ENCODE measurements around the gene RBM33.

The RBM33 gene

DNA sequence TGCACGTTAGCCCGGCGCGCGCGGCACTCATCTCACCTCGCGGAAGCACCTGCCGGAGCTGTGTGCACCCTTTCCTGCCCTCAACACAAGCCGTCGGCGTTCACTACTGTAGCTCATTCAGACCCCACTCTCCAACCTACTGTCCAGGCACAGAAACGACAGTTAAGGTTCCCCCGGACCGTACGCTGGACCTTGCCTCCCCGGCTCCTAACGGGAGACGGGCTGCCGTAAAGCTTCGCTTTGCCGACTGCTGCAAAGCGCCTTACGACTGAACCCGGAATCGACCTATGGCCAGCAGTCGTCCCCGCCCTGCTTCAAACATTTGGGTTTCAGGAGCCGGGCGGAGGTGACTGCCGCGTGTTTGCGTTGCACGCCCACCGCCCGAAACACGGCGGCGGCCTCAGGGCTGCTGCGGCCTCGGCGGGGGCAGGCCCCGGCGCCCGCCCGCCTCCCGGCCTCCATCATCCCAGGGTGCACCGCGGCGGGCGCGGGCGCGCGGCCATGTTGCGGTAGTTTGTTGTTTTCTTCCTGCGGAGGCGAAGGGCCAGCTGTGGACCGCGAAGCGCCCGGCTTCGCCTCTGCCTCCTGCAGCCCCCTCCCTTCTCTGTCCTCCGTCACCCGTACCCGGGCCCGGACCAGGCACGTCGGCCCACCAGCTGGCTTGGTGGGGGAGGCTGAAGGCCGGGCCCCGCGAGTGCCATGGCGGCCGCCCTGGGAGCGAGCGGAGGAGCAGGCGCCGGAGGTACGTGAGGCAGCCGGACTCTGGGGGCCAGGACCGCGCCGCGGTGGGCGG lies at the start of gene RBM33:
TSS of gene RBM33 (plus strand) at position 484 of the 793 bp plus-strand sequence. CDS start at position 700, 216 bp downstream.
- Histone ChIP-seq H3K27ac (ENCODE audit: low read length) (peak within 1 kb of the TSS; percentile 88), H4K20me1 (ENCODE audit: insufficient read depth, low read length) (no peaks in the 10 kb centered on the region), H3K9me3 (replicated peaks; ENCODE audit: insufficient read depth, low read length) (no peaks in the 10 kb centered on the region; the same call in 1 of the 2 replicates), H3F3A (ENCODE audit: insufficient read depth, low read length) (peaks cover 7% of the 10 kb centered on the region), H3K4me1 (ENCODE audit: low read length) (peaks cover 16% of the 10 kb centered on the region), H2AFZ (ENCODE audit: low read length) (peak within 1 kb of the TSS; percentile 94), H3K4me3 (ENCODE audit: low read length) (peak within 1 kb of the TSS; percentile 82), H3K9me2 (replicated peaks; ENCODE audit: insufficient read depth, low read length) (no peaks in the 10 kb centered on the region), H3K79me2 (ENCODE audit: low read length) (peaks cover 58% of the 10 kb centered on the region), H3K27me3 (replicated peaks; ENCODE audit: insufficient read depth, low read length) (no peaks in the 10 kb centered on the region), H3K36me3 (replicated peaks; ENCODE audit: insufficient read depth, low read length) (peaks cover 48% of the 10 kb centered on the region), H3K9ac (ENCODE audit: low read length) (peak within 1 kb of the TSS; percentile 95), H3K4me2 (ENCODE audit: low read depth, low read length) (peak within 1 kb of the TSS; percentile 73)
- DNase-seq: peak; percentile 89
- TF ChIP-seq EZH2phosphoT487 (IDR thresholded peaks at IDR 0.05; ENCODE audit: low read length): no peak
- TF ChIP-seq, protein P1, sequence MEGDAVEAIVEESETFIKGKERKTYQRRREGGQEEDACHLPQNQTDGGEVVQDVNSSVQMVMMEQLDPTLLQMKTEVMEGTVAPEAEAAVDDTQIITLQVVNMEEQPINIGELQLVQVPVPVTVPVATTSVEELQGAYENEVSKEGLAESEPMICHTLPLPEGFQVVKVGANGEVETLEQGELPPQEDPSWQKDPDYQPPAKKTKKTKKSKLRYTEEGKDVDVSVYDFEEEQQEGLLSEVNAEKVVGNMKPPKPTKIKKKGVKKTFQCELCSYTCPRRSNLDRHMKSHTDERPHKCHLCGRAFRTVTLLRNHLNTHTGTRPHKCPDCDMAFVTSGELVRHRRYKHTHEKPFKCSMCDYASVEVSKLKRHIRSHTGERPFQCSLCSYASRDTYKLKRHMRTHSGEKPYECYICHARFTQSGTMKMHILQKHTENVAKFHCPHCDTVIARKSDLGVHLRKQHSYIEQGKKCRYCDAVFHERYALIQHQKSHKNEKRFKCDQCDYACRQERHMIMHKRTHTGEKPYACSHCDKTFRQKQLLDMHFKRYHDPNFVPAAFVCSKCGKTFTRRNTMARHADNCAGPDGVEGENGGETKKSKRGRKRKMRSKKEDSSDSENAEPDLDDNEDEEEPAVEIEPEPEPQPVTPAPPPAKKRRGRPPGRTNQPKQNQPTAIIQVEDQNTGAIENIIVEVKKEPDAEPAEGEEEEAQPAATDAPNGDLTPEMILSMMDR (IDR thresholded peaks at IDR 0.05; ENCODE audit: low read length): no peak
- TF ChIP-seq EZH2 (optimal IDR thresholded peaks at IDR 0.05; ENCODE audit: low read depth, low read length): no peak

DNA sequence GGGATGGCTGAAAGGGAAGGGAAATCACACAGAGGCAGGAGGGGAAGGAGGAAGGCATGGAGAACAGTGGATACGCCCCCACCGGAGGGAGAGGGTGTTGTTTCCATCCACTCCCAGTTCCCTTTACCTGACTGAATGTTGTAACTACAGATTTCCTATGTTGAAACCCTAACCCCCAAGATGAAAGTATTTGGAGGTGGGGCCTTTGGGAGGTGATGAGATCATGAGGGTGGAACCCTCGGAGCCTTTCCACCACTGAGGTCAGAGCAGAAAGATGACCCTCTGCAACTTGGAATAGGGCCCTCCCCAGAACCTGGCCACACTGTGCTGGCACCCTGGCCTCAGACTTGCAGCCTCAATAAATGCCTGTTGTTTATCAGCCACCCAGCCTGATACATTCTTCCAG lies 49.5 kb upstream of the RBM33 start:
- Histone ChIP-seq H3K4me3 (ENCODE audit: low read length) (no peak overlapping the region), H4K20me1 (ENCODE audit: insufficient read depth, low read length) (no peaks in the 10 kb centered on the region), H3F3A (ENCODE audit: insufficient read depth, low read length) (no peaks in the 10 kb centered on the region), H3K9me3 (replicated peaks; ENCODE audit: insufficient read depth, low read length) (no peaks in the 10 kb centered on the region), H3K27ac (ENCODE audit: low read length) (no peak overlapping the region), H3K36me3 (replicated peaks; ENCODE audit: insufficient read depth, low read length) (no peaks in the 10 kb centered on the region), H3K9ac (ENCODE audit: low read length) (no peak overlapping the region), H3K4me1 (ENCODE audit: low read length) (no peaks in the 10 kb centered on the region), H3K27me3 (replicated peaks; ENCODE audit: insufficient read depth, low read length) (peaks cover 12% of the 10 kb centered on the region; the same call in 1 of the 2 replicates), H2AFZ (ENCODE audit: low read length) (no peak overlapping the region), H3K9me2 (replicated peaks; ENCODE audit: insufficient read depth, low read length) (no peaks in the 10 kb centered on the region), H3K4me2 (ENCODE audit: low read depth, low read length) (no peak overlapping the region), H3K79me2 (ENCODE audit: low read length) (no peaks in the 10 kb centered on the region)
- TF ChIP-seq EZH2 (optimal IDR thresholded peaks at IDR 0.05; ENCODE audit: low read depth, low read length) (no peak), EZH2phosphoT487 (IDR thresholded peaks at IDR 0.05; ENCODE audit: low read length) (no peak)
- TF ChIP-seq, protein P1 (IDR thresholded peaks at IDR 0.05; ENCODE audit: low read length): no peak
- no peak for DNase-seq

GRCh38 chr7:155597753-155598140 lies 46.7 kb upstream of the RBM33 start:
- Histone ChIP-seq H3K4me2 (ENCODE audit: low read depth, low read length) (no peak overlapping the region), H3K27me3 (replicated peaks; ENCODE audit: insufficient read depth, low read length) (peaks cover under 1% of the 10 kb centered on the region; the same call in 1 of the 2 replicates), H3K27ac (ENCODE audit: low read length) (no peak overlapping the region), H3K4me3 (ENCODE audit: low read length) (no peak overlapping the region), H3K9ac (ENCODE audit: low read length) (no peak overlapping the region), H3F3A (ENCODE audit: insufficient read depth, low read length) (no peaks in the 10 kb centered on the region), H3K9me3 (replicated peaks; ENCODE audit: insufficient read depth, low read length) (no peaks in the 10 kb centered on the region), H3K36me3 (replicated peaks; ENCODE audit: insufficient read depth, low read length) (no peaks in the 10 kb centered on the region), H3K4me1 (ENCODE audit: low read length) (no peaks in the 10 kb centered on the region), H3K9me2 (replicated peaks; ENCODE audit: insufficient read depth, low read length) (no peaks in the 10 kb centered on the region), H2AFZ (ENCODE audit: low read length) (no peak overlapping the region), H3K79me2 (ENCODE audit: low read length) (no peaks in the 10 kb centered on the region), H4K20me1 (ENCODE audit: insufficient read depth, low read length) (no peaks in the 10 kb centered on the region)
- DNase-seq: no peak
- TF ChIP-seq, protein P1 (IDR thresholded peaks at IDR 0.05; ENCODE audit: low read length): no peak
- no peak for TF ChIP-seq EZH2phosphoT487 (IDR thresholded peaks at IDR 0.05; ENCODE audit: low read length)
- TF ChIP-seq EZH2 (optimal IDR thresholded peaks at IDR 0.05; ENCODE audit: low read depth, low read length): no peak
